ENCODE measurements around the gene EIF2B5.
A peak's percentile ranks its signal among the peaks of the same experiment; 100 is the strongest.

EIF2B5 gene

GRCh38 chr3:184174646-184175492 is 39.7 kb downstream of the EIF2B5 start, which contains the start of gene AP2M1:
Gene AP2M1, plus strand, starts transcription at chr3:184174855. Its CDS starts 2,139 bp downstream, at chr3:184176994.
- peak; percentile 99 for DNase-seq

- no peak for DNase-seq
Measured at GRCh38 chr3:184175506-184175905, 40.3 kb downstream of the EIF2B5 start.

- no peak for DNase-seq
Measured at GRCh38 chr3:184175981-184176376, 40.8 kb downstream of the EIF2B5 start.

GRCh38 chr3:184176377-184177330 is 41.5 kb downstream of the EIF2B5 start:
- DNase-seq = peak in 1 of 2 donors; percentile 18

GRCh38 chr3:184177331-184177731 is 42.2 kb downstream of the EIF2B5 start:
- DNase-seq = no peak

GRCh38 chr3:184177767-184178306 is 42.7 kb downstream of the EIF2B5 start:
- DNase-seq = no peak

GRCh38 chr3:184178521-184179138 is 43.5 kb downstream of the EIF2B5 start:
- DNase-seq = no peak

GRCh38 chr3:184180165-184180564 is 45.0 kb downstream of the EIF2B5 start:
- DNase-seq = no peak

- no peak for DNase-seq
Measured at GRCh38 chr3:184181596-184181995, 46.4 kb downstream of the EIF2B5 start.

GRCh38 chr3:184183679-184184078 is 48.5 kb downstream of the EIF2B5 start:
- DNase-seq = no peak

- no peak for DNase-seq
Measured at GRCh38 chr3:184184546-184185230, 49.5 kb downstream of the EIF2B5 start.

GRCh38 chr3:184185461-184186183 is 50.5 kb downstream of the EIF2B5 start:
- DNase-seq = peak; percentile 99 to 100

GRCh38 chr3:184186184-184186901 is 51.2 kb downstream of the EIF2B5 start, which contains the start of gene ABCF3:
Gene ABCF3, plus strand, starts transcription at chr3:184186199. Its CDS starts 9 bp downstream, at chr3:184186208.
- DNase-seq = peak in 1 of 2 donors; percentile 33

- DNase-seq = no peak
Measured at GRCh38 chr3:184186902-184187207, 51.7 kb downstream of the EIF2B5 start.

GRCh38 chr3:184188080-184188479 is 52.9 kb downstream of the EIF2B5 start:
- DNase-seq = no peak

- DNase-seq = no peak
Measured at GRCh38 chr3:184189421-184189820, 54.3 kb downstream of the EIF2B5 start.

GRCh38 chr3:184192889-184193288 is 57.7 kb downstream of the EIF2B5 start:
- DNase-seq = no peak

GRCh38 chr3:184193991-184194539 is 58.9 kb downstream of the EIF2B5 start:
- DNase-seq = no peak

Data from CD4-positive, alpha-beta T cell treated with Interleukin-1 beta for 1 hour (primary cell).